H1 (cell line): ENCODE results near the gene ACVR1.

Experiments
- HDAC2 ChIP-seq, 2 experiments: fragments of 300-600 bp in 1 of 2; sonication (generic) in 1 of 2; IDR thresholded peaks; 2 replicates each; pipeline ENCODE4 v1.6.1; 2011 to 2012; ENCODE audit warnings: low read depth in 2 of 2, low read length in 2 of 2, mild to moderate bottlenecking in 2 of 2, moderate library complexity in 2 of 2, borderline replicate concordance in 1 of 2, inconsistent platforms in 1 of 2
- POLR2AphosphoS5 ChIP-seq: IDR thresholded peaks from 2 replicates; pipeline ENCODE4 v1.6.1; 2011; ENCODE audit warnings: low read depth, low read length

- TF ChIP-seq POLR2AphosphoS5 (no peak), HDAC2 (IDR thresholded peaks at IDR 0.05; ENCODE audit: borderline replicate concordance in 1 of 2, low read depth in 2 of 2, low read length in 2 of 2) (no peak)
Observed at GRCh38 chr2:157803476-157803875, 72.7 kb downstream of the ACVR1 start.
